ENCODE results near the gene NEK7.

Gene NEK7

DNA sequence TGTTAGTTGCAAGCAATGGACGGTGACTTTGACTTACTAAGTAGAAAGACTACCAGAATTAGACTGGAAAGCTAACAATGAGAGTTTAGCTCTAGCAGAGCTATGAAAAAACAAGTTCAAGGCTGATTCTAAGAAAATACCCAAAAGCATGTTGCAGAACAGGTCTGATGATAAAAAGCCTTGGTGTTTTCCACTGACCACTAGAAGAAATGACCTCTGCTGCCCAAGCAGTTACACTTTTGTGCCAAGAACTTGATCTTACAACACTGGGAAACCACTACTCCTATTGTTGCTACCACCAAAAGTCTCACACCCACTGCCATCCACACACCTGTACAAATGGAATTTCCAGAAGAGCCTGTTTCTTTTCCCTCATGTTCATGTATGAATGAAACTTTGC is 21.4 kb upstream of the NEK7 start:
- intact Hi-C loops (cut with DNase I), result no loop called here
- DNase-seq, result no peak

DNA sequence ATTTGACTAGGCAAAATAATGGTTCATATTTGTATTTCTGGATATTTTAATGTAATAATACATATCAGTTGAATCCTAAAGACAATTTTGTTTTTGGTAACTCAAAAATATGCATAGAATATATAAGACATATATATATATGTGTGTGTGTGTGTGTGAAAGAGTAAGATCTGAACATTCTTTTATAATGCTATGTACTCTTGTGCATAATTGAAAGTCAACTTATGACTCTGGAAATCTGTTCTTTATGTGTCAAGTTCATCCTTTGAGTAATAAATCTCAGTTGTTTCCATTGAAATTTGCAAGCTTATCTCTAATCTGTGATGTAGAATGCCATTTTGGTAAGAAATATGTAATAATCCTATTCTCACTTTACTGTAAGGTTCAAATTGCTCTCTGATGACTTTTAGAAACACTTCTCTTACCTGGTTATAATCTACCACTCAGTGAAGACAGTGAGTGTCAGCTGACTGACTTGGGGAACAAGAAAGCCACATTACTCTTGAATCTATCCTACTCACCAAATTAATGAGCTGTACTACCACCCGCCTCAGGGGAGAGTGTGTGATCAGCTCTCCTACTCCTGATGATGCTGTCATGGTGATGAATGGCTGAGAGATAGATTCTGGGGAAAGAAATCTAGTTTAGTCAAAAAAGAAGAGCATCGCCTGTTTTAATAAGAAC is 15.0 kb upstream of the NEK7 start:
- DNase-seq, result no peak
- intact Hi-C loops (cut with DNase I), result no loop called here

DNA sequence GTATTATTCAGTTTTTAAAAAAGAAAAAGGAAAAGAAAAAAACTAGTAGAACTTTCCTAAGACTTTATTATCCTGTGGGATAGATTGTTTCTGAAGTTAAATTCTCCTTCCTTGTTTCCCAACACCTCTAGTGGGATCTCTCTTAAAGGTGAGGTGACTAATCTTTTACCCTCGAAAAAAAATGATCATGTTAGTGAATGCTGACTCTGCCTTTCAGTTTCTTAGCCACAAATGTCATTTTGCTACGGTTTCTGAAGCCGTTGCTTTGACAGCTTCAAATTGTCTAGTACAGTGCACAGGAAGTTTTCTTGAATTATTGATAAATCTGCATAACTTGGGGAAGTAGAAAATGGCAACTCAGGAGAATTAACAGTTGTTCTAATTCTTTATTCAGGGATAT is 13.0 kb upstream of the NEK7 start:
- intact Hi-C loops (cut with DNase I), result no loop called here
- no peak for DNase-seq

DNA sequence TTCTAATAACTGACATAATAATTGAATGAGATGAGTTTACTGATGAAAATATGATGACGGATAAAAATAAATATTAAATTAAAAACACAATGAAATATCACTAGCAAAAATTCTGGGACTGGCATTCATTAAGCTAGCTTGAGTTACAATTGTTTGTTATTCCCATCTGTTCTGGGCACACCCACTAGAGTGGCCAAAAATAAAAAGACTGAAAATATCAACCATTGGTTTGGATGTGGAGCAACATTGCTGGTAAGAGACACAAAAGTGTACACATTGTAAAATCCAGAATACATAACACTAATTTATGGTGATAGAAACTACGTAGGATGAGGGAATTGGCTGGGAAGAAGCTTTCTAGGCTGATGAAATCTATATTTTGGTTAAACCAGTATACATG is 9.6 kb upstream of the NEK7 start:
- no peak for DNase-seq
- intact Hi-C loops (cut with DNase I), result no loop called here

DNA sequence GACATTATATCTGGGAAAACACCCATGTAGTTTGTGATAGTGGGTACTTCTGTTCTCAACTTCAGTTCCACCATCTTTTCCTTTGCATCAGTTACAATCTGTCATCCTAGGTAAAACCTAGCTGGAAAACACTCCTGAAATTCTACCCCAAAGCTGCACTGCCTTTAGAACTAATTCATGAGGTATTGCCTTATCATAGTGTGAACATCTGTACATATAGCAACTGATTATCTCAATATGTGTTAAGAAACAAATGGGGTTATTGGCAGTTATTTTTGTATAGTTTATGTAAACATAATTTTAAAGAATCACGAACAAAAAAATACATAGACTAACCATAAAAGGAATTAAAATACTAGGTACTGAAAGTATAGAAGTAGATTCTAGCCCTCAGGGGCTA is 6.4 kb upstream of the NEK7 start:
- DNase-seq, result no peak
- intact Hi-C loops (cut with DNase I), result no loop called here

DNA sequence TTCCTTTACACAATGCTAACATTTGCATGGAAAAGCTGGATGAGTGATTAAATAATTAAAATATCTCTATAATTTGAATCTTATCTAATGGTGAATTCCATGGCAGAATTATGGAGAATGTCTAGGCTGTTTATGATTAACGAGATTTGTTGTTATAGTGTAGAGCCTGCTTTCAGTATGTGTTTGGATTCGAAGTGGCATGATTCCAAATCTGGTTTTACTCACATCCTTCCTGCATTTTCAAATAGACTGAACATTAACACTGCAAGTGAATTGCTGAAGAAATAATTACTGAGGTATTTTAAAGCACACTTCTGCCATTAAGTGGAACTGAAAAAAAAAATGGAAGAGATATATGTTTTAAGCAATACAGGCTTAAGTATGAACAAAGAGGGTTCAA is 5.1 kb upstream of the NEK7 start:
- DNase-seq, result no peak
- intact Hi-C loops (cut with DNase I), result no loop called here

DNA sequence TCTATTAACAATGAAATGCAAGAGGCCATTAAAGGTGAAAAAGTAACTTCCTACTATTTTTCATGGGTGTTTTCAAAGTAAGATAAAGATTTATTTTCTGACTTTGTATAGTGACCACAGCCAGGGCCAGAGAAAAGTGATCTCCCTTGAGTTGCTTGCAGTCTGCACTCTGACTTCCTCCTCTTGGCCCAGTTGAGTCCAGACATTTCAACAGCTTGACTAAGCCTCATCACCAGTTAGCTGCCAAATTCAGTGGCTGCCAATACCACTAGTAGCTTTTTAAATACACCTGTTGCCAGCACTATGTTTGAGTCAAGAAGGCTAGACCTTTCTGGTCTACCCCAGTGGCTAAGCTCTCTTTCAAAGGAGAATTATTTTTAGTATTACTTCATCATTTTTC is 3.7 kb upstream of the NEK7 start:
- DNase-seq, result no peak
- intact Hi-C loops (cut with DNase I), result no loop called here

DNA sequence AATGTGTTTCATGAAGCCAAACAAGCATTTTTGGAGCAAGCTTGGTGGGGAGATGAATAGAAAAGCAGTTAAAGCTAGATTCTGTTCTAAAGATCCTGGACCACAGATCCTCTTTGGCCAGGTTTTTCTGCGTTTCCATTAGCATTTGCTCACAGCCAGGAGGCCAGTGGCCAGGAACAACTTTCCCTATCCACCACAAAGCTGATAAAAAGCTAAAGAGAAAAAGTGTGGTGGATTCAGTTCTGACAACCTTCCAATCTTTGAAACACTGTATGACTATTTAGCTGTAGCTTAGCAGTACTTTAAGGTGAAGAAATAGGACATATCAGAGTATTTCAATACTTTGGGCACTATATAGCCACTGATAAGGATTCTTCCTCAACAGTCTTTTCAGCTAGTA is 3.0 kb upstream of the NEK7 start:
- no peak for DNase-seq
- intact Hi-C loops (cut with DNase I), result no loop called here

DNA sequence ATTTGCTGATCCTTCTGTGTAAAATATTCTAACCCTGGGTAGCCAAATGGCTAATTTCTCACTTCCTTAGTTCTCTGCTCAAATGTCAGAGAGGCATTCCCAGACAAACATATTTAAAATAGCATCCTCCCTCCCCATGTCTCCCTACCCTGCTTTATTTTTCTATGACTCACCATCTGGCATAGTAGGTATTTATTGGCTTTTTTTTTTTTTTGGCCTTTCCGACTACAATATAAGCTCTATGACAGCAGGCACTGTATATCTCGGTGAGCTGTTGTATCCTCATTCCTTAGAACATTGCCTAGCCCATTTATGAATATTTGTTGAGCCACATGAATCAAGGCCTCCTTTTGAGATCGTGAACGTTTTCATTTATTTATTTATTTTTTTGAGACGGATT is 1.5 kb upstream of the NEK7 start:
- intact Hi-C loops (cut with DNase I), result no loop called here
- DNase-seq, result no peak

DNA sequence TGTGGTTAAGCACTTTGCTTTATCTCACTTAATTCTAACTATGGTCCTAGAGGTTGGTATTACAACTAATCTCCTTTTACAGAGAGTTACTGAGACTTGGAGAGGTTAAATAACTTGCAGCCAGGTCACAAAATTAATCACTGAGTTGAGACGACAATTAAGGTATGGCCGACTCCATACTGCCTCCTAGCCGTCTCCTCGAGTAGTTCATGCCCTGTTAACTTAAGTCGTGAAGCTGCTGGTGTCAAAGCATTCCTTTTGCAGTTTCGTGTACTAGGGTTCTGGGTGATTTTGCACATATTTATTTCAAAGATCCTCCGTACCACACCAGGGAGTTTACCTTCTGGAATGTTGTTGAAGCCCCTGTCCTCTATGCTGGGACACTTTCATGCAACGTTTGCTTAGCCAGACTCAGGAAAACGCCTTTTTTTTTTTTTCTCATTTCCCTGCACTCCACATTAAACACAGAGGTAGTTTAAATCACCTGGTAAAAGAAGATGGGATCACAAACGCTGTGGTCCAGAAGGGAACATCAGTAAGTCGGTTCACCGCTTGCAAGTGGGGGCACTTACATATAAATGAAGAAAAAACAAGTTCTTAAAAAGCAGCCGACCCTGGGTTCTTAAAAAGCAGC is 570 bp upstream of the NEK7 start:
- intact Hi-C loops (cut with DNase I), result no loop called here
- DNase-seq, result peak in 38 of 42 donors; percentile 3 to 74 (median 55)

DNA sequence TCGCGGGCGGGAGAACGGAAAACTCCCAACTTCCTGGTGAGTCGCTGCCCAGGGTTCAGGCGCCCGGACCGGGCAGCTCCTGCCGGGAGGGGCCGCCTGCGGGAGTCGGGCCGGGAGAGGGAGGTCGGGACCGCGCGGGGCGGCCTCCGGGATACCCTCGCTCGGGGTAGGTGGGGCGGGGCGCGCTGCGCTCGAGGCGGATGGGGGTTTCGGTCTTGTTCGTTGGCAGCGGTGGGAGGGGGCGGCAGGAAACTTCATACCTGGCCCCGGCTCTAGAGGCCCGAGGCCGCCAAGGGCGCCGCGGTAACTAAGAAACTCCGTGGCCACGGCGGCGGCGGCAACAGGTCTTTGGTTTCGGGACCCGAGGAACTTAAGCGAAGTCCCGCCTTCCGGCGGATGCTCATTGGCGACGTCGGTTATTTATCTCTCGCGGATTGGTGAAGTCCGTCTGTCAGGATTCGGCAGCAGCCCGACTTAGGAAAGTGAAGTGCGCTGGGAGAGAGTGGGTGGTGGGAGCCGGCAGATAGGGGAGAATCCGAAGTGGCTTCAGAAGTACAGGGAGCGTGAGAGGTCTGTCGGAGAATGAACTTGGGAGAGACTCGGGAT is 546 bp downstream of the NEK7 start:
- DNase-seq, result peak; percentile 84 to 97 (median 94)
- intact Hi-C loops (cut with DNase I), result no loop called here

DNA sequence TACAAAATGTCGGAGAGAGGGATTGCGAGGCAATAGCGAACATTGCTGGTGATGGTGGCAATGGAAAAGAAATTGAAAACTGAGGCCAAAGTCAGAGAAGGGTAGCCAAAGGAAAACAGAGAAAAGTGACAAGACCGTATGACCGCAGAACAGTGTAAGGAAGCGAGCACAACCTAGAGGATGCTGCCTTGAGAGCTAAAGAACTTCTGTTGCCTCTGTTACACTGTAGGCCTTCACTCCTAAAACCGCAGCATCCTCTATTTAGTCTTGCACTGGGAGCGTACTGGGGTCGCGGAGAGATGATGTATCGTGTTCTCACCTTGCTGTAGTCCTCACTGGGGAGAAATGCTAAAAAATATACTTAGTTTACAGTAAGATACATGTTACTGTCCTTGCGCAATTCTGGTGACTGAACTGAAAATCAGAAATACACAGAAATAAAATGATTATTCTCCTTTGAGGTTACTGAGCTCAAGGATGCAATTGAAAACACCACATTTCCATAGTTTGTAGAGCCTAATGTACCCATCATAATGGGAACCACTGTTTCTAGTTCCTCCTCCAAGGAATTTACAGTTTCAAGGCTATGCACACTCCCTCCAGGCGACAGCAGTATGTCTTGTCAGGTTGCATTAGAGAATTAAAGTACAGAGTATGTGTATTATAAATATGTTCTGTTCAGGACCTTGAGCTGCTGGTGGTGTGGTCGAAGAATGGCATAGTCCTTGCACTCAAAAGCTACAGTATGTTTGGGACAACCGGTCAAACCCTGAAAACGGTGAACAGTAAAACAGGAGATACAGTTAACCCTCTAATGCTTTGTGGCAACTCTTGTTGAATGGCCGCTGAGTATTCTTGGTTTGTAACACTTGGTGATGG is 1.3 kb downstream of the NEK7 start:
- intact Hi-C loops (cut with DNase I), result no loop called here
- DNase-seq, result peak in 13 of 42 donors; percentile 5 to 43 (median 17)

DNA sequence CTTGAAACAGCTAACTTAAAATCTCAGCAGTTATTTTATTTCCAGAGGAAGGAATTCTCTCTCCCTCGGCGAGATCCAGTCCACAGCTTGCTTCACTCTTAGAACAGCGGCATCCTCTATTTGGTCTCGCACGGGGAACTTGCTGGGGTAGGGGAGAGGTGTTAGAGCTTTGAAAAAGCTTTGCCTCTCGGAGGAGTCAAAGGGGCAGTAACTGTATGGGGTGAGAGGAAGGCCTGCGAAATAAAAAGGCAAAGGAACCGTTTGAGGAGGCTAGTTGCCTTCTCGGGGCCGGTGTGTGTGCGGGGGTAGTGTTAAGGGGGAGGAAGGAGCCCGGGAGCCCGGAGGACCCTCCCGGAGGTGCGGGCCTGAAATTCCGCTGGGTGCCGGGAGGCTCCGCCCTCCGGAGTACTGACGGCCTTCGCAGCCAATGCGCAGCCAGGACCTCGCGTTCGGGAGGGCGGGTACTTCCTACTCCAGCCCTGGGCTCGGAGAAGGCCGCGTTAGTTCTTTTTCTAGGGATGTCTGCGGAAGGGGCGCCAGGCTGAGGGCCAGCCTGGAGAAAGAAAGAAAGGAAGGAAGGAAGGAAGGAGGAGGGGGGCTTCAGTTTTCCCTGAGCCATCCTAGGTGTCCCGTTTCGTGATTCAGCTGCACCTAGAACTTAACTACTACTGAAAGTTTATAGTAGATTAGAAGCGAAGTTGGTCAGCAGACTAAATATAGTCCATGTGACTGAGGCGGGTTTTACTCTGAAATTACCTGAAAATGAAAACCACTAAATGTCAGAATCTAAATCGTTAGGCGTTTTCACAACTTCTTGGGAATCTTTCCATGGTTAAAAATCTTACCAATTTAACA is 2.2 kb downstream of the NEK7 start:
- DNase-seq, result peak; percentile 86 to 98 (median 94)
- intact Hi-C loops (cut with DNase I), result no loop called here

DNA sequence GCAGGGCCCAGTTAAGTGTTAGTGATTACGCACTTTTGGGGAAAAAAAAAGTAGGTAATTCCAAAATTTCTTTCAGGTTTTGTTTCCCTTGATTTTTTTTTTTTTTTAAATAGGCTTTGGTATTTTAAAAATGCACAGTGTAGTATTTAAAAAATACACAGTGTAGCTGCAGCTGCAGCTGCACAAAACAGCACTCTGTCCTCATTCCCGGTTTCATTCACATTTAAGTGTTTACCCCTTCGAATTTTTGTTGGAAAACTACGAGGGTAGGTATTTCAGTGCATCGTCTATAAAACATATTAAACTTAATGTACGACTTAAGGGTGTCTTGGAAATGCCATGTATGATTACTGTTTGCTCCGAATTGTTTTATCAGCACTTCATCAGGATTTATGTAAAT is 3.4 kb downstream of the NEK7 start:
- intact Hi-C loops (cut with DNase I), result no loop called here

DNA sequence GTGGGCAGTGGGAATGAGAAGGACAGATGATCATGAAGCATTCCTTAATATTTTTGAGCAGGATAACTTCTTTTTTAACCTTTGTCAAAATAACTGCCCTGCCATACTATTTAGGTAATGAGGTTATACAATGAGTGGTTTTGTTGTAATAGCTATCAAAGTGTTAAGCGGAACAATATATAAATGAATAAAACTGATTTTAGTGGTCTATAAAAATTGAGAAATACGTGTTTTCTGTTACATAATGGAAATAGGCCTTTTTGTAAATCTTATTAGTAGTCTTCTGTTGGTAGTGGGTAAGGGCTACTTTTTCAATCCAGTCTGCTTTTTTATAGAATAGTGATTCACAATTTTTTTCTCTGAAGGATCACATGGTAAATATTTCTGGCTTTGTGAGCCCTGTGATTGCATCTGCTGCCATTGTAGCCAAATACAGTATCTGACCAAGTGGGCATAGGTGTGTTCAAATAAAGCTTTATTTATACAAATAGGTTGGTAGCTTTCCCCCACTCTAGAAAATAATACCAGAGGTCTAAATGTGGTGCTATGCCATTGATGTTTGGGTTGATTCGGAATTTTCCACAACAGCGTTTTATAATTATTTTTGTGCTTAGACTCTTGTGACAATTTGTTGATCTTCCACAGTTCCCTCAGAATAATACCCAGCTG is 4.3 kb downstream of the NEK7 start:
- no peak for DNase-seq
- intact Hi-C loops (cut with DNase I), result no loop called here

More for the DNA sequence above, 3.4 kb downstream of the NEK7 start:
- no peak for DNase-seq

DNA sequence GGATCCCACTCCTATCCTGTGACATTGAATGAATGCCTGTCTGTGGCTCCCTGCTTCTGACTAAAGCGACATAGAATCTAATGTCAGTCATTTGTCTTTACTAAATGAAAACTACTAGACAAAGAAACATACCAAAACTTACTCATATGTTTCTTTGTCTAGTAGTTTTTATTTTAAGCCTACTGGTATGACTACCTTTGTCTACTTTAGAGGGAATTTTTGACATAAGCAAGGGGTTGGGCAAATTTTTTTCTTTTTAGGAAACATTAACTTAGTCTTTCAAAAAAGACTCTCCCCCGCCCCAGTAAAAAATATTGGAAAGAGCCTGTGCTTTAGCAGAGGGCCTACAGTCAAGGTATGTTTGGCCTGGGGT is 4.9 kb downstream of the NEK7 start:
- DNase-seq, result no peak
- intact Hi-C loops (cut with DNase I), result no loop called here

DNA sequence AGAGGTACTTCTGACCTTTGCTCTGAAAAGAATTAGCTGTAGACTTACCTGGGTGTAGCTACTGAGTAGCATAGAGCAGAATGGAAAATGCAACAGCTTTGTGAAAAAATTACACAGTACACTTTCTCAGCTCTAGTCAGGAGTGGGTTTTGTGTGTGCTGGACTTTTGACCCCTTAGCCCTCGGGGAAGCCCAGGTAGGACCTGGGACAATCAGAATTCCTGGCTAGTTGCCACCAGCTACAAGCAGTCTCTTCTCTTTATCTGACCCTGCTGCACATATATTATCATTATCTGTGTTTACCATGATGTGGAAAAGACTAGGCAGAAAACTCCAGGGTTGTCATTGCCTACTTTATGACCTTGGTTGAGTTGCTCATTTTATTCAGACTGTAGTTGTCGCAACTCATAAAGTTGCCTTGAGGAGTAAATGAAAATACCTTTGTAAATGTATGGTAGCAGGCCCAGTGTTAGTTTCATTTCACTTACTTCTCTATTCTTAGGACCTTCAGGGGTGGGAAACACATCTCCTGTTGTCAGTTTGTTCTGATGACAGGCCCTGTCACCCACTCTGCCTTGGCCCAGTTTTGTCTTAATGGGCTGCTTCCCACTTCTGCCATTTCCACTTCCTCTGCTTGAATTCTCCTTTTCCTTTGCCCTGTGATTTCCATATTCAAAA is 5.4 kb downstream of the NEK7 start:
- intact Hi-C loops (cut with DNase I), result no loop called here

More for the DNA sequence above, 5.4 kb downstream of the NEK7 start:
- DNase-seq, result peak in 1 of 42 donors; percentile 10

Measured in head of caudate nucleus (tissue), 42 donors.